Esophagus squamous epithelium (tissue), 4 donors: ENCODE data around the gene GLG1.

Experiments
- CTCF ChIP-seq, 6 experiments: fragments of 450-650 bp in 4 of 6; fragments of 200-600 bp in 2 of 6; sonication (generic) in 2 of 6; IDR thresholded peaks; one replicate each; pipeline ENCODE4 v1.5.1; 2016 to 2019; ENCODE audit warnings: antibody characterized with exemption in 6 of 6, mild to moderate bottlenecking in 4 of 6, moderate library complexity in 4 of 6
- POLR2A ChIP-seq, 4 donors: fragments of 450-650 bp; IDR thresholded peaks; one replicate each; pipeline ENCODE4 v1.6.1; 2017; ENCODE audit warnings: antibody characterized with exemption in 4 of 4, mild to moderate bottlenecking in 4 of 4, moderate library complexity in 3 of 4

- TF ChIP-seq POLR2A (IDR thresholded peaks at IDR 0.05) (no peak), CTCF (IDR thresholded peaks at IDR 0.05) (no peak)
These were observed 126.5 kb downstream of the GLG1 start for GRCh38 chr16:74480150-74481029.
